ENCODE results near the gene CTNND2.
"Not testable (repeated sequence)": the region's sequence is repeated elsewhere in the genome, so short reads cannot be mapped to it uniquely, and the experiment has no call there.

The CTNND2 gene

DNA sequence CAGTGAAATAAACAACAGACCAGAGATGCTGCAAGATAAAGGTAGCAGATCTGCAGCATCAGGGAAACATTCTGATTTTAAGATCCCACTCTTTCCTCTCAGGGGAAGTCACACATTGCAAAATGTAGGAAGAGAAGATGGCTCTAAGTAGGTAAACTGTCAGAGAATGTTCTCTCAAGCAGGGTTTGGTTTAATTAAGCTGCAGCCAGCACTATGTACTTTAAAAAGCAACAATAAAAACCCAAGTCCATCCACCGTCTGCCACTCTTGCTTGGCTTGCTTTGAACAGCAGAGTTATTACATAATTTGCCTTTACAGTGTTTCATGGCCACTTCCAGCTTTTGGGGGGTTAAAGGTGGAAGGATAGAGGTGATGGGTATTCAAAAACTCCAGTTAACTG lies 800.0 kb downstream of the CTNND2 start:
- no peak for DNase-seq (ENCODE audit: low read depth in 3 of 3)

DNA sequence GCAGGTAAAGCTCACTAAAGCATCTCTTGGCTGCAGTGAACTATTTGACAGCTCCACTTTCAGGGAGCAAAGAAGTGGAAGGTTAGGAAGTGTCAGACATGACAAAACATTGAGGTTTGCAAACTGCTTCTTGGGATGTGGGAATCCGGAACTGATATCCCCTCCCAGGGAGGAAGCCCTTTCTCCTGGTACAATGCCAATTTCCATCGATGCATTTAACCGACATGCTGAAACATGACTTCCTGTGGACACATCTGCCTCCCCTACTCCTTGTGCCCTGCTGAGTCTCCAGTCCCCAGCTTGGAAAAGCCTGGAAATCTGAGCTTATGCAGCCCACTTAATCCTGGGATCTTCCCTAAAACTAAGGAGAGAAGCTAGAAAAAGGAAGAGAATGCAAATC lies 820.1 kb downstream of the CTNND2 start:
- DNase-seq (ENCODE audit: low read depth in 3 of 3): no peak

DNA sequence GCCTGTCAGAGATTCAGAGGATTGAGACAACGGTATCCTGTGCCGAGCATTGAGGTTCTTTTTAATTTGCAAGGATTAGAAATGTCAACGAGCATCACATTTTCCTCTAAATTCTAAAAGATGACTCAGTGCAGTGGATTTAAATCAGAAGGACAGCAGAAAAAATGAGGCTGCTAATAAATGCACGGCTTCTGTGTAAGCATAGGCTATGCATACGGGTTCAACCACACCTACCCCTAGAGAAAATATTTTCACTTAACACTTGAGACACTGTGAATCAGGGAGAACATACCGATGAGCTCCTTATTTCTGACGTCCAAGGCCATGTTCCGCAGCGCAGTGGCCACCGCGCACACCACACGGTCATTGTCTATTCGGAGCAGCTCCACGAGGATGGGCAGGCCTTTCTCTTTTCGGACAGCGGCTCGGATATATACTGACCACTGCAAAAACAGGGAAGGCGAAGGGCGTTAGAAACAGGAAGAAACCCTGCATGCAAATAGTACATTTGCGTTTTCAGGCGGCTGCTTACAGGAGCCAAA lies 821.8 kb downstream of the CTNND2 start:
- DNase-seq (ENCODE audit: low read depth in 3 of 3): no peak

DNA sequence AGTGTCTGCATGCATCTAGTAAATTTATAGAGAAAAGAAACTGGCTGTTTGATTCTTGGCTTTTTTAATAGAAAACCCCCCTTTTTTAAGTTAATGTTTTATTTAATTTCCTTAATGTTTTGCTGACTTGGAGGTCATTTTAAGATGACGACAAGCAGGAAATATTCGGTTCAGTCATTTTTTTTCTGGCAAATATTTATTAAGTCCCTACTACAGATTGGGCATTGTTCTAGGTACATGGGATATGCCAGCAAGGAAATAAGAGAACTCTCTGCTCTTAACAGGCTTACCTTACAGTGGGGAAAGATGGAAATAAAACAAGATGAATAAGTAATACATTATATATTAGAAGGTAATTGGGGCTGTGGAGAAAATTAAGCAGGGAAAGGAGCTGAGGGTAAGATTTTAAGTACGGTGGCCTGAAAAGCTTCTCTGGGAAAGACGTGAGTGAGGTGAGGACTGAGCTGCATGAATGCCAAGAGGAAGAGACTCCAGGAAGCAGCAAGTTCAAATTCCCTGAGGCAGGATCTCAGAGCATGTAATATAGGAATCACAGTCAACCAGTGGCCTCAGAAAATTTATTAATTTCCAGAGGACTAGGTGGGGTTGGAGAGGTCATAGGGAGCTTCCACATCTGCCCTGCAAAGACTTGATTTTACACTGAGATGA lies 827.2 kb downstream of the CTNND2 start:
- no peak for DNase-seq (ENCODE audit: low read depth in 3 of 3)

DNA sequence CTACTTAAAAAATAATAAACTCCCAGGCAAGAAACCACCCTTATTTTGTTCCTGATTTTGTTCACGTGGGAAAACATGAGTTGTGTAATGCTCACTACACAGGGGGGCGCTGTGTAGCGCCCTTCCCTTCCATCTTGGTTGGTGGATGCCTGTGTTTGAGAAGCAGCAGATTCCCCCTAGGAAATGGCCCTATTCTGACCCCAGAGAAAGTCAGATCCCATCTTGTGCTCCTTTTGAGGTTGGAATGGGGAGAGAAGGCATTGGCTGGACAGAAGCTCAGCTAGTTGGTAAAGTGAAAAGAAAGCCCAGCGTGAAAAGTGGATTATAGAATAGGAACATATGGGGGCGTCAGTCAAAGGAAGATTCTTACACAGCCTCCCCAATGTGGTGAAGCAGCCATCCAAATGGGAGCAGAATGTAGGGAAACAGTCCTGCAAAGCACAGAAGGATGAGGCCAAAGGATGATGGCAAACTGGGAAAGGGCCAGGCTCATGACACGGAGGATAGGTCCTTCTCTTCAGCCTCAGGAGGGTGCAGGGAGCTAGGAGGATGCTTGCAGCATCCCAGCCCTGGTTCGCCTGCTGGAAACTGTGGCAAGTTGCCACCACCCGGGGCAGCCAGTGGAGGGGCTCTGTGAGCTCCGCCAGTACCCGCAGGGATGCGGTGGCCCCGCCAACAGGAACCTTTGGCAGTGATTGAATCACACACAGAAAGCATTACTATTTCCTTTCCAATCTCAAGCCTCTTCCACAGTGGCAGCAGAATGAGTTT lies 829.0 kb downstream of the CTNND2 start:
- no peak for DNase-seq (ENCODE audit: low read depth in 3 of 3)

DNA sequence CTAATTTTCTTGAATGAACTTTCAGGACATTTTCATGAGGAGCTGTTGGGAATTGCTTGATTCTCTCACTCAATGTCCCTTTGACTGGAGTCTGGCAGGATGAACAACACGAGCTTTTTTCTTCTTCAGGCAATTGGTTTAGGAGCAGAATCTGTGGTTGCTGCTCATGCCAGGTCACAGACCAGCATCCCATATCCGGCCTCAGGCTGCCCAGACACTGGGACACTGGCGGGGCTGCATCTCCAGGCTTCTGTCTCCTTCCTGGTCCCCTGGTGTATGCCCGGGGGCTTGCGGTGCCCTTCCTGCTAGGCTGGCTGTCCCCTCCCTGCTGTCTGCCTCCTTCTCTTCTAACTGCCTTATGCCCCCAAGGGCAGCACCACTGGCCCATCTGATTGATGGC lies 831.7 kb downstream of the CTNND2 start:
- no peak for DNase-seq (ENCODE audit: low read depth in 3 of 3)

DNA sequence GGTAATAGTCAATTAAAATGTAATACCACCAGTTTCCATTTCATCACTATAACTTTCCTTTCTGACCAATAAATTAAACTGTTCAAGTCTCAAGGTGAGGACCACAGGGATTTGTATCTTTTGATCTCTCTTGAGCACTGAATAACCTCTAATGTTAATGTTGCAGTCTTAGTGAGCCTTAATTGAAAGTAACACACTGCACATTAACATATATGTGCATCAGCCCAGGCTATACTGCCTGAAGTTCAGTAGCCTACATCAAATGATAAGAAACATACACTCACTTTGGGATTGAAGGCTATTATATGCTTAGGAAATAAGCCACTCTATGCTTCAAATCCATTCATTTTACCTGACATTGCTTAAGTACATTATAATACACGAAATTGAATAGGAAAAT lies 832.2 kb downstream of the CTNND2 start:
- DNase-seq (ENCODE audit: low read depth in 3 of 3): no peak

DNA sequence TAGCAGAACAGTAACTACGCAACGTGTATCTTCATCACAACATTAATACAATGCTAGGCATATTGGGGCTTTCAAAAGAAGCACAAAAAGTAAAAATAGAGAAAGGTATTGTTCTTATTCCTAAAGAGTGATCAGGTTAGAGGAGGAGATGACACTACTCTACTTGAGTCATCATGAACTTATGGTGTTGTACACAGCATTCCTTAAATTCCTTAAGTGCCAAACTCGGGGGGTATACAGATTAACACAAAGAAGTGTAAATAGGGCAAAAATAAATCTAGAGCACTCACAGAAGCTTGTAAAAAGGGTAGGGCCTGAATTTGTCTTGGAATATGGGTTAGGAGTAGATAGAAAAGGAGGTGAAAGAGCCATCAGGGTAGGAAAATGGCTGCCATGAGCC lies 835.2 kb downstream of the CTNND2 start:
- DNase-seq (ENCODE audit: low read depth in 3 of 3): no peak

DNA sequence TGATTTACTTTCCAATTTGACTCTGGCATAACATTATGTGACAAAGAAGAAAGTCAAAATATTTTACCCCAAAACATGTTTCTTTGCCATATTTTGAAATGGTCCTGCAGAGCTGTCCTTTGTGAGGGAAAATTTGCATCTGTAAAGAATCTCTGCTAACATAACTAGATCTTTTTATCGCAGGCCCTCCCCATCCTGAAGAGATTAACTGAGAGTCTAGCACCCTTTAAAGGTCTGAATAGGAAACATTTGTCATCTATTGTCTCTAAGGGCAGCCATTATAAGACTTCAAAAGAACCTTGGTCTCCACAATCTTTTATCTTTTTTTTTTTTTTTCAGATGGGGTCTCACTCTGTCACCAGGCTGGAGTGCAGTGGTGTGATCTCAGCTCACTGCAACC lies 838.5 kb downstream of the CTNND2 start:
- not testable (repeated sequence) for DNase-seq (ENCODE audit: low read depth in 3 of 3)

DNA sequence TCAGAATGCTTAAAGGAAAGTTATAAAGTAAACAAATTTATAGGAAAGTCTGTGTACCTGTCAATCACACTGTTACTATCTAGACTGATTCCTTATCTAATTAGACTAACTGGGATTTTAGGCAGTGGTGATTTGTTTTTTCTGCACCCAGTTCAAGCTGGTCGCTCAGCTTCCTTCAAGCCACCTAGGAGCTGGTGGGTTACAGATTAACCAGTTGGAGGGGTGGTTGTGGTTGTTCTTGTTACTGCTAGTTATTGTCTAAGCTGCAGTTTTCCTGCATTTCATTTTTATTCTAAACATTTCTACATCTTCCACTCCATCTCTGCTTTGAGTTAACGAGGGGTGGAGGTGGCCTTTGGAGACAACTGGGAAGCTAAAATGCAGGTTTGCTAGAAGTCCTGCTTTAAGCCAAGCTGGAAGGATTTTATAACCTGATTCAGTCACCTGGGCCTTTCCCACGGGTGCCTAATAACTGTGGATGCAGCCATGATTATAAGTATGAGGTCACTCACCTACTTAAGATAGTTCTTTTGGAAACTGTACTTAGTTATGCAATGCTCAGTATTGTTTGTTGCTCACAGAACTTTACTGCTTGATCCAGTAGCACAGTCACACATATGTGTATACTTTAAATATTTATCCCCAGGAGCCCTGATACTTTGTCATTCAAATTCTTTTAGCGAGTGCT lies 839.3 kb downstream of the CTNND2 start:
- DNase-seq (ENCODE audit: low read depth in 3 of 3): no peak

DNA sequence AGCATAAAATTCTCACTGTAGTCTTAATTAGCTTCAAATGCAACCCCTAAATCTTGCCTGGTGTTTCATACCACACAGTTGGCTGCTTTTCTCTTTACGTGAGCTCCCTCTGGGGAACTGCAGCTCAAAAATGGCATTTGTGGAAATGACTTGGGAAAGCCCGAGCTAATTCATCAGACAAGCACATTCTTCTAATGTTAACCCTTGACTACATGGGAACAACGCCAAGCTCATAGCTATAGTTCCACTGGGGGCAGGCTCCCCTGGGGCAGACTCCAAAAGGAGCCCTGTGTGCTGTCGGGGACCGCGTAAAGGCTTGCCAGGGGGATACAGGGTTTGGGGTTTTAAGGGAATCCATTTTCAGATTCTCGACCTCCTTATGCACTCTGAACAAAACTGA lies 841.8 kb downstream of the CTNND2 start:
- DNase-seq (ENCODE audit: low read depth in 3 of 3): no peak

DNA sequence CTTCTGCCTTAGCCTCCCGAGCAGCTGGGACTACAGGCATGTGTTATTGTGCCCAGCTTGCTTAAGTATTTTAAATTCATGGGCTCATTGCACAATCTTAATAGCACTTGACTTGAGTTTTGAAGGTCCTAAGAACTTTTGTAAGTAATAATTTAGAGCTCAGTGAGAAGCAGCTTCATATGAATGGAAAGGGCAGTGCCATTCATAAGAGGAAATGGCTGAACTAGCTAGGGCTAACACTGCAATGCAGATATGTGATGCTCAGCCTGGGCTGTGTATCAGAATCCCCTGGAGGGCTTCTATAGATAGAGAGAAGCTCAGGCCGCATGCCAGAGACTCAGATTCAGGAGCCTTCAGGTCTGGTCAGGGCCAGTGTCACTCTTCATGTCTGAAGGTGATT lies 847.7 kb downstream of the CTNND2 start:
- no peak for DNase-seq (ENCODE audit: low read depth in 3 of 3)

- DNase-seq (ENCODE audit: low read depth in 3 of 3): no peak
Measured at GRCh38 chr5:11054014-11054413, 850.2 kb downstream of the CTNND2 start.

DNA sequence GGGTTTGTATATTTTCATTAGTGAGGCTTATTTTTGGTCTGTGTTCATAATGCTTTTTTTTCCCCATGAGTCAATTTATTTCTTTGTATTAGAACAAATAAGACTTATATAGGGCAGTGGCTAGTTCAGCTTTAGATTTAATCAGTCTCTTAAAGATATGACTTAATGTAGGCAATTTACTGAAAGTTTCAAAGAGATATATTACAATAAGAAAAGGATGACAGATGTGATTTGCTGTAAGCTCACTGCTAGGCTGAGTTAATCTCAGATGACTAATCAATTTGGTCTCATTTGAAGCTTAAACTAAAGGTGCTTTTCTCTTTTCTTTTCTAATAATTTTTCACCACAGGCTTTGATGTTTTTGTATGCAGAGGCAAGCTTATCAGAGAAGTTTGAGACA lies 851.4 kb downstream of the CTNND2 start:
- no peak for DNase-seq (ENCODE audit: low read depth in 3 of 3)

DNA sequence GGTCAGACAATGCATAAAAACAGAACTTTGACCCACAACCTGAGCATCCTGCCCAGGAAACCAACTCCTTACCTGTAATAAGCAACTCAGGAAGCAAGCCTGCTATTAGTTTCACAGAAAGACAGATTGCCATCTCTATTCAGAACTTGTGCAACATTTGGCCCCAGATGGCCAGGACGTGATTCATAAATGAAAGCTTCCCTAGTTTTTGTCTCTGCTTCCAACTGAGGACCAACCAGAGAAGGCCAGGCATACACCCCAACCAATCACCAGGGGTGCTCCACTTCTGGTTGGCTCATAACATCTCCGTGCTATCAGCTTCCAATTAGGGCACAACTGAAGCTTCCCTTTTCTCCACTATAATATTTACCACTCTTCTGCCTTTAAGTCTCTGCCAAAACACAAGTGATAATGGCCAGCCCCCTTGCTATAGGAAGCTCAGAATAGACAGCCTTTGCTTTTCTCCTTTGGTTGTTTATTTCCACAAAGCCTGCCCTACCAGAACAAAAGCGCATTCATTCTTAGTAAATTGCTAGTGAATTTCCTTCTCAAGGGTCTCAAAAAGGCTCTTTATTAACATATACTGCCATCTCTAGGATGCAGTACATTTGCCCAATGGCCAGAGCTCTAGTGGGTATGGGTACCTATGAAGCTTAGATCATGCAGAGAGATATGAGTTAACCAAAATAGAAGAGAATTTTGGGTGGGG lies 853.5 kb downstream of the CTNND2 start:
- DNase-seq (ENCODE audit: low read depth in 3 of 3): no peak

DNA sequence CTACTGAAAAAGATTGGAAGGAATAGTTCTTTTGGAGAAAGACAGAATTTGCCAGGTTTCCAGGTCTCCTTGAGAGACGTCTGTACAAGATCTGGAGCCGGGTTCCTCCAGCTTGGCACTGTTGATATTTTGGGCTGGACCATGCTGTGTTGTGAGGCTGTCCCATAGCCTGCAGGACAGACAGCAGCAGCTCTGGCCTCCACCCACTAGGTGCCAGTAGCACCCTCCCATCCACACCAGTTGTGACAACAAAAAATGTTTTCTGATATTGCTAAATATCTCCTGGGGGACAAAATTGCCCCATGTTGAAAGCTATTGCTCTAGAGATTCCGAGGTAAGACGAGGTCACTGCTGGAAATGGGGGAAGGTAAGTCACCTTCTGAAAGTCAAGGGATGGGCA lies 855.5 kb downstream of the CTNND2 start:
- no peak for DNase-seq (ENCODE audit: low read depth in 3 of 3)

GRCh38 chr5:11047625-11048024 lies 856.6 kb downstream of the CTNND2 start:
- no peak for DNase-seq (ENCODE audit: low read depth in 3 of 3)

- no peak for DNase-seq (ENCODE audit: low read depth in 3 of 3)
Measured at GRCh38 chr5:11047030-11047429, 857.2 kb downstream of the CTNND2 start.

DNA sequence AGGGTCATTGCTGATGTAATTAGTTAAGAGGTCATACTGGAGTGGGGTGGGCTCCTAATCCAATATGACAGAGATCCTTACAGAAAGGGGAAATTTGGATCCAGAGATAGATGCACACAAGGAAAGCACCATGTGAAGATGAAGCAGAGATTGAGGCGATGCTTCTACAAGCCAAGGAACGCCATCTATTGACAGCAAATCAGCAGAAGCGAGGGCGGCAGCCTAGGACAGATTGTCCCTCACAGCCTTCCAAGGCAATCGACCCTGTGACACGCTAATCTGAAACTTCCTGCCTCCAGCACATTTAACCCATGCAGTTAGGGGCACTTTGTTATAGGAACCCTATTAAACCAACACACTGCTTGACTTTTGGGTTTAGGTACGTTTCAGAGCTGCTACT lies 858.1 kb downstream of the CTNND2 start:
- no peak for DNase-seq (ENCODE audit: low read depth in 3 of 3)

DNA sequence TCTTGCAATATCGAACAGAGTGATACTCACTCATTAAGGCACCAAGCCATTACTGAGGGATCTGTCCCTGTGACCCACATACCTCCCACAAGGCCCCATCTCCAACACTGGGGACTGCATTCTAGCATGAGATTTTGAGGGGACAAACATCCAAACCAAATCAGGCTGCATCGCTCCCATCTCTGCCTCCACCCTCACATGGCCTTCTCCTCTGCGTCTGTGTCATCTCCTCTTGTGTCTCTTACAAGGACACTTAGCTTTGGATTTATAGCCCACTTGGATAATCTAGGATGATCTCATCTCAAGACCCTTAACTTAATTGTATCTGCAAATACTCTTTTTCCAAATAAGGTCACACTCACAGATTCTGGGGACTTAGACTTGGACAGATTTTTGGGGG lies 858.8 kb downstream of the CTNND2 start:
- no peak for DNase-seq (ENCODE audit: low read depth in 3 of 3)

DNA sequence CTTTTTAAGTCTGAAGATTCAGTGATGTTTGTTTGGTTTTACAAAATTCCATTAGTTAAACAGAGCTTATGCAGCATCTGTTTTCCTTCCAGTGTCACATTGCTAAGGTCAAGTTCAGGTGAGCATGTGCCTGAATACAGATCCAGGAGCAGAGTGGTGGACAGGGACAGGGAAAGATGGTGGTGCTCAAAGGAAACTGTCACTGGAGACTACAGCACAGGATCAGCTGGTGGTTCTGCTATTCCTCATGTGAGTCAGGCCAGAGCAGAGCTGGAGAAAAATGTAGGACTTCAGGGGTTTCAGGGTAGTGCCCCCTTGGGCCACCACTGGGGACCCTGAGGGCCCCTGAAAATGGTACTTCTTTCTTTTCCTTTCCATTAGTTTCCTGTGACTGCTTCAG lies 859.7 kb downstream of the CTNND2 start:
- DNase-seq (ENCODE audit: low read depth in 3 of 3): no peak

GRCh38 chr5:11043881-11044280 lies 860.4 kb downstream of the CTNND2 start:
- no peak for DNase-seq (ENCODE audit: low read depth in 3 of 3)

Measured in stimulated activated CD4-positive, alpha-beta T cell treated with anti-CD3 and anti-CD28 coated beads, TNF-alpha, amount 100 ng/mL, for 4 hours (primary cell).